Right renal pelvis (tissue), 4 donors: ENCODE results near the gene SELENBP1. TPM values are rescaled to one million over a fixed set of nuclear protein-coding genes. Genes with fewer than 3 reads are reported as not detected.
"Not testable (repeated sequence)": the region's sequence is repeated elsewhere in the genome, so short reads cannot be mapped to it uniquely, and the experiment has no call there.

Experiments
- DNase-seq, 4 donors: peaks; one replicate each; pipeline ENCODE4 v3.0.0-alpha.2; 2013; ENCODE audit warnings: low read depth in 4 of 4, low spot score in 3 of 4, missing footprints in 1 of 4
- polyA plus RNA-seq, 4 donors: library from polyadenylated mRNA; unstranded; fragments of 120-200 nt; gene quantifications; one replicate each; pipeline ENCODE4 v1.2.1, GENCODE V29; 2013; ENCODE audit not compliant: insufficient read length in 4 of 4

SELENBP1 gene
- polyA plus RNA-seq, 4 donors, result 45.4 to 53.6 (median 53.4) TPM

GRCh38 chr1:151384584-151384983 is 12.1 kb upstream of the SELENBP1 start:
- DNase-seq, result no peak

GRCh38 chr1:151377150-151377884 is 4.8 kb upstream of the SELENBP1 start:
- DNase-seq, result no peak

GRCh38 chr1:151373196-151373595 is 691 bp upstream of the SELENBP1 start:
- DNase-seq, result no peak

DNA sequence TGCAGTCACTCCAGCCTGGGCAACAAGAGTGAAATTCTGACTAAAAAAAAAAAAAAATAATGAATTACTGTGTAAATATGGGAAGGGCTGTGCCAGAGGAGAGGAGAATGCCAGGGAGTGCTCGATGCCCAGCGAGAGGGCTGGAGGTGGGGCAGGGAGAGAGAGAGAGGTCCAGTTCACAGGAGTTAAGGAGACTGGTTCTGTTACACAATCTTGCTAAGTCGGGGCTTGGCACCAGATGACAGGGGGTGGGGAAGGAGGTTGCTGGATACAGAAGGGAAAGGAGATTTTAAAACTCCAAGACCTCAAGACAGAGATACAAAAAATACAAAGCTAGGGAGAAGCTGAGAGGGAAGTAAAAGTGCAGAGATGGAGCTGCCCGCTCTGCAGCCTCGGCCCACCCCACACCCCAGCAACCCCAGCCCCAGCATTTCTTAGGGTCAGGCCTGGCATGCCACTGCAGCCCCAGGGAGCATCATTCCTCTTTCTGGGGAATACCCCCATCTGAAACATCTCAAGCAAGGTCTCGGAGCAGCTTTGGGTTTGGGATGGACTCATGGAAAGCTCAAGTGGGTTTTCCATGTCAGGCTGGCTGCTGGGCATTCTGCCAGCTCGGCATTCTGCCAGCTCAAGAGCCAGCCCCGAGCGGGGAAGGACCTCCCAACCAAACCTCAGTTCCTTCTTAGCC is 991 bp downstream of the SELENBP1 start:
- DNase-seq, result peak in 3 of 4 donors; percentile 28 to 43 (median 28)

DNA sequence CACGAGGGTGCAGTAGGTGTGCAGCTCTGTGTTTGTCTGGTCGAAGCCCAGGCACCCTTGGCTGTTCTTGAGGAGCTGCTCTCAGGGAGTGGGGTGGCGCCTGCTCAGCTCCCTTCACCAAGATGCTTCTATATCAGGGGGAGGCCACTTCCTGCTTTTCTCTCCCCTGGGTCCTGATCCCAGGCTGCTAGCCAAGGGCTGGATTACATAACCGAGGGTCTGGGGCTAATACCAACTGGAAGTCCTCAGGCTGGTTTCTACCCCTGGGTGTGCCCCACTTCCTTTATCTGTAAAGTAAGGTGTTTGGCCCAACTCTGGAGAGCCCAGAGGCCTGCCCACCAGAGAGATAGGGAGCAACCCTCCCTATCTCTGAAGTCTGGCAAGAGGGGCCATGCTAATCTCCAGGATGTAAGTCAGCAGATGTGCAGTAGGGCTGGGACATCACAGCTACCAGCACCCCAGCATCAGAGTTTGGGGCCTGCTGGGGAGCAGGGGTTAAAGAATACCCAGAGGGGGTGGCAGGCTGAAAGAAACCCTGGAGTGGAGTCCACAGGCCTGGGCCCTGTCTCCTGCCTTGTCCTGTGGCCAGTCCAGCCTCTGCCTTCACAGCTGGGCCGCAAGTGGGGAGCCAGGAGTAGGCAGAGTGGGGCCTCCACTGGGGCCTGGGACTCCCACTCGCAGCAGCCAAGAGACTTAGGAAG is 2.1 kb downstream of the SELENBP1 start:
- DNase-seq, result no peak

DNA sequence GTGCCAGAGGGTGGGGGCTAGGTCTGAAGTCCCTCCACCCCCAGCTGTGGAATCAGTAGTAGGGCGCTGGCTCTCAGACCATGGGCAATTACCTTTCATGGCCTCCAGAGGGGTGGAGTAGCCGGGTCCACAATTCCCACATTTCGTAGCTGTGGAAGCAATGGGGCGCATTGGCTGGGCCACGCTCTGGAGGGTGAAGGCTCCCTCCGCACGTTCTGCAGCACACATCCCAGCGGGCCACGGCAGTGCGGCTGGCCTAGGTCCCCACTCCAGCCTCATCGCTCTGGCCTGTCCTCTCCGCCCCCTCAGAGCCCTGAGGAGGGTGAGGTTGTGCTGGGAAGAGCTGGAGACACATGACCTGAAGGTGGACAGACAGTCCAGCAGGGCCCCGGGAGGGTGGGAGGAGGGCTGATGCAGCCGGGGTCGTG is 2.9 kb downstream of the SELENBP1 start:
- no peak for DNase-seq

DNA sequence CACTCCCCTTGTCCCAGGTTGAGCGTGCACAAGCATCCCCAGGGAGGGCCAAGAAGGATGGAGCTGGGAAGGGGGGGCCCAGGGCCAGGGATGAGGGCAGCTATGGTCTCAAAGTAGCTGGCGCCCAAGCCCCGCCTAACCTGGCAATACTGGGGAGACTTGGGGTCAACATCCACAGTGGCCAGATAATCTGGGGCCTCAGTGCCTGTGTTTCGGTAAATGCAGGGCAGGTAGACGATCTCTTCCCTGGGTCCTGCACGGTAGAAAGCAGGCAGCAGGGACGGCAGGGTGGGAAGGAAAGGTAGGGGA is 3.2 kb downstream of the SELENBP1 start:
- DNase-seq, result no peak

DNA sequence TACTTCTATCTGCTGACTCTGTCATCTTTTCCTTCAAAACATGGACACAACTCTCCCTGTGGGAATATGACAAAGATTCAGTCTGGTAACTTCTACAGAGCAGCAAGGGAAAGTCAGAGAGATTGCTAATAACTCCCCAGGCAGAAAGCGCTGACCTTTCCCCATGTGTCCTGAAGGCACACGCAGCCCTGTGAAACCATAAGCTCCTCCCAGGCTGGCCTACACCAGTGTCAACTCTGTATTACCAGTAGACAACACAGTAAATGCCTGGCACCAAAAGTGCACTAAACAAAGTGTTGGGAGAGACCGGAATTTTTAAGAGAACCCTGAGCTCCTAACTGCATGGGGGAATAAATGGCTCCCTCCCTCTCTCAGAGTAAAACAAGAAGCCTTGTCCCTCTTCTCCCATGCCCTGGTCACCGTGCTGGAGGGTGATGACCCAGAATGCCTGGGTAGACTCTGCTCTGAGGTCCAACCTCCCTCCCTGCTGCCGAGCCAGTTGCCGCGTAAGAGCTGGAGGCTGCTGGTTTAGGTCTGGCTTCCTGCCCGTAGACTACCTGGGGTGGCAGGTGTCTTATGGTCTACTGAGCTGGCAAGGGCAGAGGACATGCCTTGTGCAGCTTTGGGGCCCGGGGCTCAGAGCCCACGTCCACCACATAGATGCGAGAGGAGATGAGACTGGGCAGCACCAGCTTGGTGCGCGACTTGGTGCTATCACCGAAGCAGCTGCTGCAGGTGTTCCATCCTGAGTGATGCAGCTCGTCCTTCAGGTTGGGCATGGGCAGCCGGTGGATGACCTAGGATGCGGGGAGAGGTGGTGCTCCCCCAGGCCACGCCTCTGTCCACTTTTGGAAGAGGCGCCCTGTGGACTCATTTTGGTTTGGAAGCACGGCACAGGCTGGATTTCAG is 3.9 kb downstream of the SELENBP1 start:
- no peak for DNase-seq

- no peak for DNase-seq
These were observed 4.7 kb downstream of the SELENBP1 start for GRCh38 chr1:151367658-151368392.

DNA sequence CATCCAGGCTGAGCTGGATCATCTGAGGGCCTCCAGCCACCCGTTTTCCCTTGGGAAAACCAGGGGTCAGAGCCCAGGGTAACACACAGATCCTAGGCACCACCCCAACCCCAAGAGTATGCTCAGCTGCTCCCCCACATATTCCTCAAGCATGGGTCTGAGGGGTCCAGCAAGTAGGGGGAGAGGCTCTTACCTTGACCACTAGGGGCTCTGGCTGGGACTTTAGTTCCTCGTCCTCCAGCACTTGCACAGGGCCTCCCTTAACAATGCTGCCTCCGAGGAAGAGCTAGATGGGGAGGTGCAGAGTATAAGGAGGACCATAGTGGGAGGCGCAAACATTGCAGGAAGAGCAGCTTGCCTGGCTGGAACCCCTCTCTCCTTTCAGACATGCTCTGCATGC is 7.5 kb downstream of the SELENBP1 start:
- no peak for DNase-seq

DNA sequence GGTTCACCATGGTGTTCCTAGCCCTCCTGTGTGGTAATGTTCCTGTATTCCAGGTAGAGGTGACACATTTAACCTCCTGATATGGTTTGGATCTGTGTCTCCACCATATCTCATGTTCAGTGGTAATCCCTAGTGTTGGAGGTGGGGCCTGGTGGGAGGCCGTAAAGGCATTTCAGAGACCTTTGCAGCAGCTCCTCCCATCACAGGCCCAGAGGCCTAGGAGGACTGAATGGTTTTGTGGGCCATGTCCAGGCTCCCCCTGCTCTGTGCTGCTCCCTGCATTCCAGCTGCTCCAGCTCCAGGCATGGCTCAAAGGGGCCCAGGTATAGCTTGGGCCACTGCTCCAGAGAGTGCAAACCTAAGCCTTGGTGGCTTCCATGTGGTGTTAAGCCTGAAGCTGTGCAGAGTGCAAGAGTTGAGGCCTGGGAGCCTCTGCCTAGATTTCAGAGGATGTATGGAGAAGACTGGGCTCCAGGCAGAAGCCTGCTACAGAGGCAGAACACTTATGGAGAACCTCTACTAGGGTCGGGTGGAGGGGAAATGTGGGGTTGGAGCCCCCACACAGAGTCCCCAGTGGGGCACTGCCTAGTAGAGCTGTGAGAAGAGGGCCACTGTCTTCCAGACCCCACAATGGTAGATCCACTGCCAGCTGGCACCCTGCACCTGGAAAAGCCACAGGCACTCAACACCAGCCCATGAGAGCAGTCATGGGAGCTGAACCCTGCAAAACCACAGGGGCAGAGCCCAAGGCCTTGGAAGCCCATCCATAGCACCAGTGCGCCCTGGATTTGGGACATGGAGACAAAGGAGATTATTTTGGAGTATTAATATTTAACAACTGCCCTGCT is 10.0 kb downstream of the SELENBP1 start:
- no peak for DNase-seq

GRCh38 chr1:151361883-151362282 is 10.6 kb downstream of the SELENBP1 start:
- DNase-seq, result no peak

GRCh38 chr1:151356696-151357095 is 15.8 kb downstream of the SELENBP1 start:
- no peak for DNase-seq

GRCh38 chr1:151352021-151352718 is 20.3 kb downstream of the SELENBP1 start:
- DNase-seq, result no peak

GRCh38 chr1:151350323-151350722 is 22.2 kb downstream of the SELENBP1 start:
- not testable (repeated sequence) for DNase-seq

GRCh38 chr1:151347523-151348246 is 24.8 kb downstream of the SELENBP1 start:
- no peak for DNase-seq

DNA sequence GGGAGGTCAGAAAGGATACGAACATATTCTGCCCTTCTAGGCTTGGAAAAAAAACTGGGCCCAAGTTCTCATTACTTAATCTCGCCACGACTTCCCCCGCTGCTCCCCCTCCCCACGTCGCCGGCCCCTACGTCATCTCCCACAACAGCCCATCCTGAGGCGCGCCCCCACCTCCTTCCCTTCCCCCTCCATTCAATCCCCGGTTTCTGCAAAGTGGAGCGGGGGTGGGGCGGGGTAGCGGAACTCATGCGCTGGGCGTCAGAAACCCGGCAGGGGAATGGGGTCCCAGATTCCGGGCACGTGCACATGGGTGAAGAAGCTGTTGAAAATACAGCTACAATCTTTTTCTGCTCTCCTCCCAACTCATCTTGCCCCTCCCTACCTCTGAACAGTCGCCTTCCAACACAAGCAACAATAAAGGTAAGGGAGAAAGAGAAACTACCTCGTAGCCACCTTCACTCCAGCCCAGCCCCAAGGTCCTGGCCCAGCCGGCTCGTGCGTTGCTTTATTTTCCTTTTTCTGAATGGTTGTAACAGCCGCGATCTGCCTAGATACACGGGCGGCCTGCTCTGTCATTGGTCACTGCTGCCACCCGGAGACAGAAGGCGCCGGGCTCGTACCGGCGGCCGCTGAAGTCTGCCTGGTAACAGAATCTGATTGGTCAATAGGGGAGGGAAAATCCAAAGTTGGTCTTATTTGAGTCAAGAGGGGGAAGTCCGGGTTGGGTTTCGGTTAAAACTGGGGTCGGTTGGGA is 25.6 kb downstream of the SELENBP1 start, which contains the start of gene RFX5:
Gene RFX5, minus strand, starts transcription at position 484 of the 754 bp plus-strand sequence. CDS start 932 bp downstream, outside the sequence.
- DNase-seq, result peak; percentile 88 to 95 (median 92)
